HEK293 (cell line): ENCODE results near the gene SCN3A.

Experiments used
- CTCF ChIP-seq: fragments of 450-650 bp; formaldehyde crosslinking; IDR thresholded peaks from 2 replicates; pipeline ENCODE4 v1.5.1; 2016; ENCODE audit warnings: missing biosample characterization, missing genetic modification characterization
- RBAK ChIP-seq: fragments of 450-650 bp; formaldehyde crosslinking; IDR thresholded peaks from 2 replicates; pipeline ENCODE4 v1.5.1; 2016; ENCODE audit warnings: missing biosample characterization, missing genetic modification characterization
- SCRT2 ChIP-seq: fragments of 450-650 bp; formaldehyde crosslinking; IDR thresholded peaks from 2 replicates; pipeline ENCODE4 v1.5.1; 2016; ENCODE audit warnings: missing biosample characterization, missing genetic modification characterization
- ZNF133 ChIP-seq: fragments of 450-650 bp; formaldehyde crosslinking; IDR thresholded peaks from 2 replicates; pipeline ENCODE4 v1.5.1; 2016; ENCODE audit warnings: missing biosample characterization, missing genetic modification characterization
- ZNF274 ChIP-seq, 2 experiments: fragments of 200-500 bp in 1 of 2; fragments of 450-650 bp in 1 of 2; sonication (Bioruptor generic) in 1 of 2; formaldehyde crosslinking in 1 of 2; IDR thresholded peaks; 2 replicates each; pipeline versions ENCODE4 v1.5.1 to v1.6.1; 2014 to 2016; ENCODE audit warnings: borderline replicate concordance in 1 of 2, inconsistent platforms in 1 of 2, low read length in 1 of 2, missing biosample characterization in 1 of 2, missing genetic modification characterization in 1 of 2
- ZNF280D ChIP-seq: fragments of 450-650 bp; formaldehyde crosslinking; IDR thresholded peaks from 2 replicates; pipeline ENCODE4 v1.5.1; 2016; ENCODE audit warnings: missing biosample characterization, missing genetic modification characterization
- ZNF561 ChIP-seq: fragments of 450-650 bp; IDR thresholded peaks from 2 replicates; pipeline ENCODE4 v1.5.1; 2018; ENCODE audit warnings: missing biosample characterization, missing genetic modification characterization, borderline replicate concordance
- ZNF658 ChIP-seq: fragments of 450-650 bp; formaldehyde crosslinking; IDR thresholded peaks from 2 replicates; pipeline ENCODE4; 2016; ENCODE audit warnings: missing biosample characterization, missing genetic modification characterization
- ZNF670 ChIP-seq: fragments of 450-650 bp; formaldehyde crosslinking; IDR thresholded peaks from 2 replicates; pipeline ENCODE4 v1.5.1; 2016; ENCODE audit warnings: missing biosample characterization, missing genetic modification characterization, low read depth

DNA sequence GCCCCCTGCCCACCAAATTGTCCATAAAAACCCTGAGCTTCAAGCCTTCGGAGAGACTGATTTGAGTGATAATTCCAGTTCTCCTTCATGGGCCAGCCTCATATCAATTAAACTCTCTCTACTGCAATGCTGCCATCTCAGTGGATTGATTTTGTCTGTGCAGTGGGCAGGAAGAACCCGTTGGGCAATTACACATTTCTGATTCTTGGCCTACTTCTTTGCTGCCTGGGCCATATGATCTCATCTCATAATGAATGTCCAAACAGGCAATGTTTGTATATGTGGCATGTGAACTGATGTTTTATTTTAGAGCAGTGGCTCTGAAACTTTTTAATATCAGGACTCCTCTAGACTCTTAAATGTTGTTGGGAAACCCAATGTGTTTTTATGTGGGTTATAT is 147.3 kb downstream of the SCN3A start:
- TF ChIP-seq CTCF (tag by site-specific recombination) (no peak), SCRT2 (tag by site-specific recombination) (no peak), ZNF670 (no peak), ZNF133 (tag by site-specific recombination) (no peak), ZNF280D (tag by site-specific recombination) (no peak), ZNF274 (IDR thresholded peaks at IDR 0.05; ENCODE audit: low read length) (no peak), ZNF274 (tag by site-specific recombination; IDR thresholded peaks at IDR 0.05; ENCODE audit: borderline replicate concordance) (no peak), ZNF561 (tag by site-specific recombination) (no peak), RBAK (no peak), ZNF658 (no peak)
